ENCODE data around the gene FGFR2.

The FGFR2 gene

GRCh38 chr10:121609426-121610380 is 11.5 kb upstream of the FGFR2 start:
- no peak for DNase-seq

- DNase-seq, result no peak
These were observed 10.4 kb upstream of the FGFR2 start for GRCh38 chr10:121608469-121609190.

- no peak for DNase-seq
These were observed 9.2 kb upstream of the FGFR2 start for GRCh38 chr10:121607310-121608055.

- no peak for DNase-seq
These were observed 7.5 kb upstream of the FGFR2 start for GRCh38 chr10:121605708-121606107.

GRCh38 chr10:121601458-121601857 is 3.2 kb upstream of the FGFR2 start:
- DNase-seq, result no peak

- DNase-seq, result no peak
These were observed 2.4 kb upstream of the FGFR2 start for GRCh38 chr10:121600611-121601010.

GRCh38 chr10:121599947-121600346 is 1.7 kb upstream of the FGFR2 start:
- no peak for DNase-seq

GRCh38 chr10:121597504-121598262 is 561 bp downstream of the FGFR2 start:
- no peak for DNase-seq

- DNase-seq, result no peak
These were observed 1.3 kb downstream of the FGFR2 start for GRCh38 chr10:121596689-121597503.

- DNase-seq, result no peak
These were observed 2.2 kb downstream of the FGFR2 start for GRCh38 chr10:121595806-121596688.

- DNase-seq, result no peak
These were observed 2.9 kb downstream of the FGFR2 start for GRCh38 chr10:121595351-121595805.

- DNase-seq, result no peak
These were observed 3.5 kb downstream of the FGFR2 start for GRCh38 chr10:121594623-121595350.

- DNase-seq, result no peak
These were observed 4.2 kb downstream of the FGFR2 start for GRCh38 chr10:121594076-121594475.

GRCh38 chr10:121593281-121594075 is 4.8 kb downstream of the FGFR2 start:
- no peak for DNase-seq

- no peak for DNase-seq
These were observed 5.9 kb downstream of the FGFR2 start for GRCh38 chr10:121592155-121592890.

GRCh38 chr10:121591186-121591585 is 7.1 kb downstream of the FGFR2 start:
- DNase-seq, result no peak

- DNase-seq, result no peak
These were observed 7.5 kb downstream of the FGFR2 start for GRCh38 chr10:121590772-121591171.

- DNase-seq, result no peak
These were observed 8.7 kb downstream of the FGFR2 start for GRCh38 chr10:121589553-121589952.

Measured in SHP77 treated with DMSO at 0.1 percent for 48 hours (cell line).